IPS-20b (cell line): ENCODE data around the gene BEST1.
A peak's percentile ranks its signal among the peaks of the same experiment; 100 is the strongest.

ENCODE experiments used
- H3K27ac ChIP-seq: one replicate; pipeline ENCODE4 v1.5.1; 2013; ENCODE audit warnings: low read length
- H3K27me3 ChIP-seq: 2 replicates; pipeline ENCODE4 v1.6.1; 2013; ENCODE audit warnings: mild to moderate bottlenecking, low read length, inconsistent platforms; ENCODE audit not compliant: insufficient read depth
- H3K36me3 ChIP-seq: 2 replicates; pipeline ENCODE4 v1.6.1; 2013; ENCODE audit warnings: low read depth, mild to moderate bottlenecking, inconsistent platforms, low read length, moderate library complexity; ENCODE audit not compliant: insufficient read depth
- H3K4me1 ChIP-seq: 2 replicates; pipeline ENCODE4 v1.6.1; 2013; ENCODE audit warnings: mild to moderate bottlenecking, control low read depth, inconsistent platforms, low read length, moderate library complexity; ENCODE audit not compliant: insufficient read depth
- H3K4me3 ChIP-seq: 2 replicates; pipeline ENCODE4 v1.5.1; 2013; ENCODE audit warnings: mild to moderate bottlenecking, low read length, inconsistent platforms
- H3K9ac ChIP-seq: 2 replicates; pipeline ENCODE4 v1.6.1; 2013; ENCODE audit warnings: low read depth, mild to moderate bottlenecking, inconsistent platforms, low read length, moderate library complexity
- H3K9me3 ChIP-seq: 2 replicates; pipeline ENCODE4 v1.6.1; 2013; ENCODE audit warnings: mild to moderate bottlenecking, low read depth, low read length, inconsistent platforms; ENCODE audit not compliant: insufficient read depth

The BEST1 gene

DNA sequence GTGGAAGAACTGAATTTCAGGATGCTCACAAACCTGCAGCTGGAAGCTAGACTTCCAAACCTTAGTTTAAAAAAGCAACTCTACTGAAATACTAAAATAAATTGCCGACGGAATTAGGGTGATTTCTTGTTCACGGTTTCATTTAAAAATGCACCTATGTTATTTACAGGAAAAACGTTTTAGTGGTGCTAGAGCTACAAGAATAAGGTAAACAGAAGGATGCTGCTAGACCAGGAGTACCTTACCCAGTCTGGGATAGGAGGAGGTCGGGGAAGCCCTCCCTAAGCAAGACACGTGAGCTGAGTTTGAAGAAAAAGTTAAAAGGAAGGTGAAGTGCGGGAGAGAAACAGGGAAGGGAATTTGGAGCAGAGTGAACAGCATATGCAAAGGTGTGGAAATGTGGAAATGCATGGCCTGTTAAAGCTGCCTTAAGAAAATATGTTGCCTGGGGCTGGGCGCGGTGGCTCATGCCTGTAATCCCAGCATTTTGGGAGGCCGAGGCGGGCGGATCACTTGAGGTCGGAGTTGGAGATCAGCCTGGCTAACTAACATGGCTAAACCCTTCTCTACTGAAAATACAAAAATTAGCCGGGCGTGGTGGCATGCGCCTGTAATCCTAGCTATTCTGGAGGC, 18.7 kb downstream of the BEST1 start:
- Histone ChIP-seq H3K27me3 (no peaks in the 10 kb centered on the region), H3K9ac (peak overlapping the region; percentile 98; the same call in 1 of the 2 replicates), H3K4me3 (peak overlapping the region; percentile 100), H3K36me3 (peaks cover 23% of the 10 kb centered on the region), H3K4me1 (peaks cover 33% of the 10 kb centered on the region), H3K9me3 (no peaks in the 10 kb centered on the region), H3K27ac (no peak overlapping the region)

DNA sequence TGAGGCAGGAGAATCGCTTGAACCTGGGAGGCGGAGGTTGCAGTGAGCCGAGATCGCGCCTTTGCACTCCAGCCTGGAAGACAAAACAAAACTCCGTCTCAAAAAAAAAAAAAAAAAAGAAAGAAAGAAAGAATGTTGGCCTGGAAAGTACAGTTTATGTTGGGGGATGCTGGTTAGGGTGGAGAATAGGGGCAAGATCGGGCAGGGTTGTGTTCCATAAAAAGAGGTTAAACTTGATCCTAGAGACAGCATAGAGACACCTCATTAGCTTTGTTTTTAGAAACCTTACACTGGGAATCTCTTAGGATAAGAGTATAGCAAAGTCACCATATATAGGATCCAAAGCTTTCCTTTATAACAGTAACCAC, 19.2 kb downstream of the BEST1 start:
- Histone ChIP-seq H3K4me3 (no peak overlapping the region), H3K27me3 (no peaks in the 10 kb centered on the region), H3K27ac (no peak overlapping the region), H3K9me3 (no peaks in the 10 kb centered on the region), H3K36me3 (peaks cover 18% of the 10 kb centered on the region), H3K9ac (no peak overlapping the region), H3K4me1 (peaks cover 34% of the 10 kb centered on the region)

DNA sequence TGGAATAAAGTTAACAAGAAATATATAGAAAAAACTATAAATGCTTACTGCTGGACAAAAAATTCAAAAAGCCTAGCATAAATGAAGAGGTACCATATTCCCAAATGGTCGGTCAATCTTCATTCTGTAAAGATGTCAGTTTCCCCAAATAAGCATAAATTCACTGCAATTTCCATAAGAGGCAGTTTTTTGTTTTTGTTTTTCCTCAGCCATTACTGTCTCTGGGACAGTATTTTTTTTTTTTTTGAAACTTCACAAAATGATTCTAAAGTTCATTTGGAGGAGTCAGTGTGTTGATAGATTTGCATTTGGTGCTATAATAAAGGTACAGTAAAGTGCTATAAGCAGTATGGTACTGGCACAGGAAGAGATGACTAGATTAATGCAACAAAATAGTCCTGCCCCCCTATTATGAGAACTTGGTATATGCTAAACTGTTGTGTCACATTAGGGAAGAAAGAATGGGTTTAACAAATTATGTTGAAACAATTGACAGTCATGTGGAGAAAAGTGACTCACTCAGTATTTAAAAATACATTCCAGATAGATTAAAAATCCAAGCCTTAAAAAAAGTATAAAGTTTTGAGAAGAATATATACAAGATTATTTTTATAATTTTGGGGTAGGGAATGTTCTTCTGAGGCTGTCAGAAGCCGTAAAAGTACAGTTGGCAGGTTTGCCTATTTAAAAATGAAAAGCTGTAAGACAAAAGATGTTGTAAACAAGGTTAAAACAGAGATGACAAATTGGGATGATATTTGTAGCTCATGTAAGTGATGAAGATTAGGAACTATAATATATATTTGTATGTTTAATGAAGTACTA, 19.9 kb downstream of the BEST1 start:
- Histone ChIP-seq H3K4me1 (peaks cover 34% of the 10 kb centered on the region), H3K36me3 (peaks cover 11% of the 10 kb centered on the region), H3K9ac (no peak overlapping the region), H3K27me3 (no peaks in the 10 kb centered on the region), H3K9me3 (no peaks in the 10 kb centered on the region), H3K4me3 (no peak overlapping the region), H3K27ac (no peak overlapping the region)

DNA sequence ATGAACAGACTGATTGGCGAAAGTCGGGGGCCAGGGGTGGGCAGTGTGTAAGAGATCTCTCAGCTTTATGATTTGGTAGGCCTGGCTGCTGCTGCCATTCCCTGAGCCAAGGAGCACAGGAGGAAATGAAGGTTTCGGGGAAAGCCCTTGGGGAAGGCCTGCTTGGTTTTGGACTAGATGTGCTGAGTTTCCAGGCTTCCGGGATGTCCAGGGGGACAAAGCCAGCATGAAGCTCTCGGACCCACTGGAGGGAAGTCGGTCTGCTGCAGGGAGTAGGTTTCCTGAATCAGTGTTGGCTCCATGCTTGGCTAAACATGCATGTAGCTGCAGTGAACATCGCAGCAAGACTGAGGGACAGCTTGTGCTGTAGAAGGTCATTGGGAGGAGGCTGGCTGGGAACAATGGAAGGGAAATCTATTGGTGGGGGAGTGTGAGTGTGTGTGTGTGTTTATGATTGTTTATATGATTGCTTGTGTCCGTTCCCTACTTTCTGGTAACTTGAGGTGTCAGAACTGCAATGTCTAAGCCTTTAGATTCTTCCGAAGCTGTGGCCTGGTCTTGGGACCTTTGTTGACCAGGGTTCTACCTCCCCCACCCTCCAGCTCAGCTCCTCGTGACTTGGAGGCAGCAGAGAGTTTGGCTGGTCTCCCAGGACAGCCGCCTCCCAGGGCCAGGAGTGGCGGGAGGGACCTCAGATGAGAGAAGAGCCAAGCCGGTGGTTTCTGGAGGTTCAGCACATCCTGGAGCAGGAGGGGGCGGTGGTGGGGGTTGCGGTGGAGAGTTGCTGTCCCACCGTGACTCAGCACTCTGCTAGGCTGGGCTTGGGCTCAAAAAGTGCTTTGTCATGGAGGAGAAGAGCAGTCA, 21.3 kb downstream of the BEST1 start:
- Histone ChIP-seq H3K36me3 (peaks cover under 1% of the 10 kb centered on the region; the same call in 1 of the 2 replicates), H3K9me3 (no peaks in the 10 kb centered on the region), H3K4me3 (peak overlapping the region; percentile 16; the same call in 1 of the 2 replicates), H3K27me3 (no peaks in the 10 kb centered on the region), H3K9ac (peak overlapping the region; percentile 67; the same call in 1 of the 2 replicates), H3K27ac (peak overlapping the region; percentile 3), H3K4me1 (peaks cover 34% of the 10 kb centered on the region)

DNA sequence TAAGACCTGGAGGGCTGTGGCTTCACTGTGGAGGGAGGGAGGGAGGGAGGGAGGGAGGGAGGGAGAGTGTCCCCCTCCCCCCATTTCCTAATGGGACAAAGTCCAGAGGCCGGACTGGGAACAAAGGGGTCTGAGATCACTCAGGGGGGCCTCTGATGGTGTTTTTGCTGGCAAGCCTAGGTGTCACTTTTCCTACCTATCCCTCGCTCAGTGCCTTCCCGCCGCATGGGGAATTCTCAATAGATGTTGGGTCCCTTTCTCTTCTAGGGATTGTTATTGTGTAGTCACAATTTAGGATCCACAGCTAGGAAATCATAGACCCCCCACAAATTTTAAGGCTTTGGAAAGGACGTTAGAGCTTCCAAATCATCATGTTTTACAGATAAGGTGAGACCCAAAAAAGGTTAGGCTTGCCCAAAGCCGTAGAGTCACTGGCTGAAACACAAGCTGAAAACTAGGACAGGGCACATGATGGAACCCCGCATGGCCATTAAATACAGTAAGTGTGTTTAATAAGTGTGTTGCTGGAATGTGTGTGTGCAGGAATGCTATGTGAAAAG, 22.0 kb downstream of the BEST1 start:
- H3K36me3 ChIP-seq: no peaks in the 10 kb centered on the region
- H3K9me3 ChIP-seq: no peaks in the 10 kb centered on the region
- H3K9ac ChIP-seq: peak overlapping the region; percentile 73; the same call in 1 of the 2 replicates
- H3K4me1 ChIP-seq: peaks cover 34% of the 10 kb centered on the region
- H3K4me3 ChIP-seq: no peak overlapping the region; the same call in 1 of the 2 replicates
- H3K27me3 ChIP-seq: no peaks in the 10 kb centered on the region; the same call in 1 of the 2 replicates
- peak overlapping the region; percentile 79 for H3K27ac ChIP-seq

DNA sequence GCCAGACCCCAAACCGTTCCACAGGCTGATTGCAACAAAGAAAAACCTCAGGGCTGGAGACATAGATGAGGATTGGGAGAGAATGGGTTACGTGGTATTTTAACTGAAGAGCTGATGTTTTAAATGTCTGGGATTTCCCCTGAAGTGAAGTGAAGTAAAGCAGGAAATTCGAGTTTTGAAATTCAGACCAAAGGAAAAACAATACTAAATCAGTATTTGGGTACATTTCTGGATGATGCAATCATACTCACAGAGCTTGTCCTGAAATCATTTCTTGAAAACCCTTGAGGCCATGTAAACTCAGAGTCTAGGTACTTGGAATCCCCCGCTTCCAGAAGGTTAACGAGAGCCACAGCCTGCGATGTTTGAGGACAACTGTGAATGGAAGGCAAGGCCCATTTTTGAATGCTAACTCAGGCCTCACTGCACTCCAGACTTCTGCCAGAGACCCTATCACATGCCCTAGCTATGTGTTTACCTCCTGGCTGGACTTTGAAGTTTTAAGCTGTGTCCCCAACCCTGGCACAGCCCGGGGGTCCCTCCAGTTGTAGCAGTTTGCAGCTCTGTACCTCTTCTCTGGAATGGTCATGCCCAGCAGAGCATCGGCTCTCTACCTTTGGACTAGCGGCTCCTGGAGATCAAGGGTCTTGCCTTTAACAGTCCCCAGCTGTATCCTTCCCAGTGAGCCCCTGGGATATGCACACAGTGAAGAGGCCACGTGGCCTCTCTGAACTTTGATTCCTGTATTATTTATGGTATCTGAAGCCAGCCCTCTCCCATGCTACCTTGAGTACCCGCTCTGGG, 22.7 kb downstream of the BEST1 start:
- Histone ChIP-seq H3K9me3 (no peaks in the 10 kb centered on the region), H3K9ac (peak overlapping the region; percentile 73; the same call in 1 of the 2 replicates), H3K27me3 (no peaks in the 10 kb centered on the region; the same call in 1 of the 2 replicates), H3K4me1 (peaks cover 34% of the 10 kb centered on the region), H3K27ac (peak overlapping the region; percentile 79), H3K36me3 (no peaks in the 10 kb centered on the region), H3K4me3 (no peak overlapping the region; the same call in 1 of the 2 replicates)

DNA sequence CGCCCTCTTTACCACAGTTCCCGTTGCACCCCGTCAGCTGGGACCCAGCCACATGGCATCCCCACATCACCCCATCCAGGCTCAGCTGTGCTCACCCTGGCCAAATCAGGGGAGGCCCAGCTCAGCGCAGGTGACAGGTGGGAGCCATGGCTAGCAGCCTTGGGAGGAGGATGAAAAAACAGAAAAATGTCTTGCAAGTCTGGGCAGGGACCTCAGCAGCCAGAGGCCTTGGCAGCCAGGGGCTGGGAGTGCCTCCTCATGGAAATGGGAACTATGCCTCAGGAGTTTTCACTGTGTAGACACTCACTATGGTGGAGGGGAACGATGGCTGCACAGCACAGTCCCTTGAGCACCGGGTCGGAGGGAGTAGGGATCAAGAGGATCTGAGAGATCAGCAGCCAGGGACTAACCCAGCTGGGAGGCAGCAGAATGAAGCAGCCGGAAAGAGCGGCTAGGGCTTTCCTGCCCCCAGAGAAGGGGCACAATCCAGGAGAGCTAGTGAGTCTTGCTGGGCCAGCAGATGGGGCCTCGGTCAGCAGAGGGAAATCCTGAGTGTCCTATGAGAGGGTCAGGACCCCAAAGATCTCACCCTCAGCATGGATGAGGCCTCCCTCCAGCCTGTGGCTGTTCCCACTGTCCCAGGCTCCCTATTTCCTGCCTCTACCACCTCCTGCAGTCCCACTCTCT, 23.5 kb downstream of the BEST1 start:
- Histone ChIP-seq H3K4me3 (no peak overlapping the region), H3K9ac (no peak overlapping the region; the same call in 1 of the 2 replicates), H3K9me3 (no peaks in the 10 kb centered on the region), H3K36me3 (no peaks in the 10 kb centered on the region), H3K27me3 (no peaks in the 10 kb centered on the region; the same call in 1 of the 2 replicates), H3K4me1 (peaks cover 29% of the 10 kb centered on the region), H3K27ac (no peak overlapping the region)

DNA sequence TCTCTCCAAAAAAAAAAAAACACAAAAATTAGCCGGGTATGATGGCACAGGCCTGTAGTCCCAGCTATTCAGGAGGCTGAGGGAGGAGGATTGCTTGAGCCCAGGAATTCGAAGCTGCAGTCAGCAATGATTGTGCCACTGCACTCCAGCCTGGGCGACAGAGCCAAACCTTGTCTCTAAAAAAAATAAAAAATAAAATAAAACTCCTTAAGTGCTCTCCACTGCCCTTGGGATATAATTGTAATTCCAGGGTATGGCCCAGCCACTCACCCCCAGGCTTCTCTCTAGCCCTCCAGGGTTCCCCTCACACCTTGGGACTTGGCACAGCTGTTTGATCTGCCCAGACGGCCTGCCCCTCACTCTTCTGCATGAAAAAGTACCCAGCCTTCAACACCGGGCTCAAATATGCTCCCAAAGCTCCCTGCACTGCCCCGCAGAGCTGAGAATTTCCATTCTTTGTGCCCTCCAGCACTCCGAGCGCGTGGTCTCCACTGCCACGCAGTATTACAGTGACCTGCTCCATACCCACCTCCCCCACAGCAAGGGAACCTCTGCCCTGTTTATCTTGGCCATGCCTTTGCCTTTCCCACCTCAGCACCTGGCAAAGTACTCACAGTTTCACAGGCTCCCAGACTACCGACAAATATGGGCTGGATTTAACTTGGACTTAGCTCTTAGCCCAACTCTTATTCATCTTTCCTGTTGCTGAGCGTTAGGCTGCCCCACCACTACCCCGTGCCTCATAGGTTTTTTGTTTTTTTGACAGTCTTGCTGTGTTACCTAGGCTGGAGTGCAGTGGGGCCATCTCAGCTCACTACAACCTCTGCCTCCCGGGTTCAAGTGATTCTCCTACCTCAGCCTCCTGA, 24.8 kb downstream of the BEST1 start:
- H3K9me3 ChIP-seq: no peaks in the 10 kb centered on the region
- H3K9ac ChIP-seq: no peak overlapping the region
- no peak overlapping the region for H3K4me3 ChIP-seq
- peaks cover 25% of the 10 kb centered on the region for H3K4me1 ChIP-seq
- H3K27me3 ChIP-seq: peaks cover 14% of the 10 kb centered on the region; the same call in 1 of the 2 replicates
- H3K27ac ChIP-seq: no peak overlapping the region
- H3K36me3 ChIP-seq: no peaks in the 10 kb centered on the region

DNA sequence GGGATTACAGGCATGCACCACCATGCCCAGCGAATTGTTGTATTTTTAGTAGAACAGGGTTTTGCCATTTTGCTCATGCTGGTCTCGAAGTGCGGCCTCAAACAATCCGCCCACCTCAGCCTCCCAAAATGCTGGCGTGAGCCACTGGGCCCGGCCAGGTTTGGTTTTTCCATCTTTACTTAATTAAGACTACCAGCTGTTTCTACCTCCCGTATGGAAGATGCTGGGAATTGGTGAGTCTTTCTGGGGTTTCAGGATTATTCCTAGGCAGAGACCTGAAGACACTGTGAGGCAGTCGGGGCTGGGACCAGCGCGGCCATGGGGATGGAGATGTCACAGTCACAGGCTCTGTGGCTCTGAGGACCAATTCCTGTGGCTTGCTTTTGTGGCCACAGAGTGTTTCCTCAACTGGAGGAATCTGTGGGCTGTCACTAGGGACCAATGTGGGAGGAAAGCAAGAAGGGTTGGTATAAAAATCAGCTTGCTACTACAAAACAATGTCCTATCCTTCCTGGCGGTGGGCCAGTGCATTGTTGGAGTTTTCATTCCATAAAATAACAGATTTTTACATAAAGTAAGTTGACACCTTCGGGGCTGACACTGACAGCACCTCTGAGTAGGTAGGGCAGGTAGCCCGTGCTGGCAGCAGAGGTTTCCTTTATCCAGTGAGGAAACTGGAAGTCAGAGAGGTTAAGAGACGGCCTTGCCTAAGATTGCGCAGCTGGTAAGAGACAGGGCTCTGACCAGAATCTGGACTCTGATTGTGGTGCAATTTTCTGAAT, 25.7 kb downstream of the BEST1 start:
- Histone ChIP-seq H3K27ac (no peak overlapping the region), H3K9ac (no peak overlapping the region)

More for the DNA sequence above, 25.7 kb downstream of the BEST1 start:
- peaks cover 25% of the 10 kb centered on the region for H3K4me1 ChIP-seq
- H3K27me3 ChIP-seq: peaks cover 22% of the 10 kb centered on the region; the same call in 1 of the 2 replicates
- H3K9me3 ChIP-seq: no peaks in the 10 kb centered on the region
- no peak overlapping the region for H3K4me3 ChIP-seq
- no peaks in the 10 kb centered on the region for H3K36me3 ChIP-seq
